ENCODE data around the gene BCL7C. TPM values are rescaled to one million over a fixed set of nuclear protein-coding genes. Genes with fewer than 3 reads are reported as not detected.

Gene BCL7C
- total and polyA plus RNA-seq, 8 donors: 12.2 to 58.2 (median 30.6) TPM

- DNase-seq: no peak
- no peak overlapping the region for H3K27ac ChIP-seq
- no peak for TF ChIP-seq POLR2A (IDR thresholded peaks at IDR 0.05)
- no peak for TF ChIP-seq POLR2AphosphoS5 (IDR thresholded peaks at IDR 0.05)
- TF ChIP-seq EP300 (IDR thresholded peaks at IDR 0.05): no peak
- no peak for TF ChIP-seq CTCF (IDR thresholded peaks at IDR 0.05)
- H3K9me3 ChIP-seq: no peaks in the 10 kb centered on the region
- H3K27me3 ChIP-seq: no peaks in the 10 kb centered on the region
- H3K4me1 ChIP-seq: peaks cover 8 to 36% (median 22%) of the 10 kb centered on the region in 4 donors
- H3K4me3 ChIP-seq: no peak overlapping the region
- 71 to 80% (median 74%) methylated on average over 7 of the region's 7 CpGs for WGBS, 5 donors
- intact Hi-C loops (cut with DNase I; ENCODE audit: low total_unique reads): no loop called here
- peaks cover 17 to 87% (median 83%) of the 10 kb centered on the region in 4 donors for H3K36me3 ChIP-seq
Observed at GRCh38 chr16:30929167-30929566, 35.3 kb upstream of the BCL7C start.

GRCh38 chr16:30928390-30928789, 34.5 kb upstream of the BCL7C start:
- TF ChIP-seq POLR2A (IDR thresholded peaks at IDR 0.05) (no peak), POLR2AphosphoS5 (IDR thresholded peaks at IDR 0.05) (no peak), CTCF (IDR thresholded peaks at IDR 0.05) (no peak), EP300 (IDR thresholded peaks at IDR 0.05) (no peak)
- Histone ChIP-seq H3K27ac (no peak overlapping the region), H3K4me1 (peaks cover 11 to 41% (median 28%) of the 10 kb centered on the region in 4 donors), H3K9me3 (no peaks in the 10 kb centered on the region), H3K4me3 (no peak overlapping the region), H3K27me3 (no peaks in the 10 kb centered on the region), H3K36me3 (peaks cover 17 to 79% (median 76%) of the 10 kb centered on the region in 4 donors)
- no peak for DNase-seq
- 70 to 91% (median 86%) methylated on average over 9 to 11 of the region's 11 CpGs for WGBS, 5 donors
- intact Hi-C loops (cut with DNase I; ENCODE audit: low total_unique reads): no loop called here

GRCh38 chr16:30927789-30928378, 34.0 kb upstream of the BCL7C start:
- intact Hi-C loops (cut with DNase I; ENCODE audit: low total_unique reads): no loop called here
- peak overlapping the region in 2 of 5 donors; percentile 18 to 31 for H3K27ac ChIP-seq

More at GRCh38 chr16:30927789-30928378, 34.0 kb upstream of the BCL7C start:
- TF ChIP-seq CTCF (IDR thresholded peaks at IDR 0.05) (no peak), POLR2AphosphoS5 (IDR thresholded peaks at IDR 0.05) (no peak), POLR2A (IDR thresholded peaks at IDR 0.05) (no peak), EP300 (IDR thresholded peaks at IDR 0.05) (no peak)
- no peaks in the 10 kb centered on the region for H3K9me3 ChIP-seq
- peak in 1 of 2 donors; percentile 90 for DNase-seq
- no peaks in the 10 kb centered on the region for H3K27me3 ChIP-seq
- no peak overlapping the region for H3K4me3 ChIP-seq
- WGBS, 5 donors: 53 to 66% (median 65%) methylated on average over 9 to 15 of the region's 15 CpGs
- H3K36me3 ChIP-seq: peaks cover 15 to 74% (median 71%) of the 10 kb centered on the region in 4 donors
- peaks cover 11 to 41% (median 28%) of the 10 kb centered on the region in 4 donors for H3K4me1 ChIP-seq

Data from stomach (tissue), 9 donors.